GM19043 (cell line): ENCODE results near the gene SFMBT1.
"Not testable (repeated sequence)": the region's sequence is repeated elsewhere in the genome, so short reads cannot be mapped to it uniquely, and the experiment has no call there.

Source experiments
- ATAC-seq: cut with Tn5 transposase; IDR thresholded peaks from one replicate; pipeline ENCODE4 v1.9.1; 2021; ENCODE audit warnings: low read depth; ENCODE audit not compliant: unreplicated experiment

The SFMBT1 gene

GRCh38 chr3:53039376-53039752 lies 6.5 kb downstream of the SFMBT1 start:
- ATAC-seq, result no peak

GRCh38 chr3:53038679-53039375 lies 7.0 kb downstream of the SFMBT1 start:
- ATAC-seq, result no peak

GRCh38 chr3:53035825-53036619 lies 9.9 kb downstream of the SFMBT1 start:
- ATAC-seq, result no peak

- not testable (repeated sequence) for ATAC-seq
Measured at GRCh38 chr3:53035018-53035417, 10.9 kb downstream of the SFMBT1 start.

GRCh38 chr3:53034411-53034810 lies 11.5 kb downstream of the SFMBT1 start:
- not testable (repeated sequence) for ATAC-seq

GRCh38 chr3:53032609-53033008 lies 13.3 kb downstream of the SFMBT1 start:
- no peak for ATAC-seq

- ATAC-seq, result no peak
Measured at GRCh38 chr3:53030619-53031449, 15.0 kb downstream of the SFMBT1 start.

- ATAC-seq, result no peak
Measured at GRCh38 chr3:53028641-53029040, 17.2 kb downstream of the SFMBT1 start.

GRCh38 chr3:53027254-53027844 lies 18.5 kb downstream of the SFMBT1 start:
- ATAC-seq, result no peak

GRCh38 chr3:53026382-53027162 lies 19.3 kb downstream of the SFMBT1 start:
- no peak for ATAC-seq

- ATAC-seq, result no peak
Measured at GRCh38 chr3:53024315-53024714, 21.6 kb downstream of the SFMBT1 start.

- no peak for ATAC-seq
Measured at GRCh38 chr3:53023072-53023823, 22.6 kb downstream of the SFMBT1 start.

GRCh38 chr3:53022647-53023046 lies 23.2 kb downstream of the SFMBT1 start:
- no peak for ATAC-seq

GRCh38 chr3:53016236-53016635 lies 29.6 kb downstream of the SFMBT1 start:
- ATAC-seq, result no peak

GRCh38 chr3:53011324-53011723 lies 34.5 kb downstream of the SFMBT1 start:
- ATAC-seq, result no peak

GRCh38 chr3:53009826-53010539 lies 35.9 kb downstream of the SFMBT1 start:
- no peak for ATAC-seq

GRCh38 chr3:53008932-53009331 lies 36.9 kb downstream of the SFMBT1 start:
- no peak for ATAC-seq

GRCh38 chr3:53005854-53006513 lies 39.9 kb downstream of the SFMBT1 start:
- no peak for ATAC-seq
